Loucy (cell line): ENCODE measurements around the gene SURF1.

Experiments used
- H2AFZ ChIP-seq: fragments of 200-600 bp; sonication (generic); 2 replicates; pipeline ENCODE4 v1.6.0; 2016; ENCODE audit warnings: antibody characterized with exemption, mild to moderate bottlenecking, low read length, moderate library complexity
- H3F3A ChIP-seq: fragments of 200-600 bp; 2 replicates; pipeline ENCODE4 v1.6.0; 2016; ENCODE audit warnings: antibody characterized with exemption, low read depth, mild to moderate bottlenecking
- H3K27me3 ChIP-seq: fragments of 200-600 bp; sonication (generic); 2 replicates; pipeline ENCODE4 v1.6.1; 2014; ENCODE audit warnings: low read length, mild to moderate bottlenecking; ENCODE audit not compliant: insufficient read depth, poor library complexity, severe bottlenecking
- H3K36me3 ChIP-seq: fragments of 200-600 bp; sonication (generic); 2 replicates; pipeline ENCODE4 v1.6.1; 2016; ENCODE audit warnings: low read length; ENCODE audit not compliant: insufficient read depth
- H3K4me1 ChIP-seq: fragments of 200-600 bp; sonication (generic); 2 replicates; pipeline ENCODE4 v1.5.1; 2014; ENCODE audit warnings: low read length, mild to moderate bottlenecking; ENCODE audit not compliant: insufficient read depth, poor library complexity, severe bottlenecking
- H3K4me2 ChIP-seq: fragments of 200-600 bp; sonication (generic); 2 replicates; pipeline ENCODE4 v1.6.0; 2014; ENCODE audit warnings: antibody characterized with exemption, low read length, low read depth, mild to moderate bottlenecking; ENCODE audit not compliant: poor library complexity, severe bottlenecking
- H3K4me3 ChIP-seq: fragments of 200-600 bp; sonication (generic); 2 replicates; pipeline ENCODE4 v1.5.1; 2014; ENCODE audit warnings: low read length, mild to moderate bottlenecking, mixed read lengths; ENCODE audit not compliant: poor library complexity, severe bottlenecking
- H3K79me2 ChIP-seq: fragments of 200-600 bp; sonication (generic); 2 replicates; pipeline ENCODE4 v1.6.1; 2014; ENCODE audit warnings: low read length; ENCODE audit not compliant: insufficient read depth
- H3K9ac ChIP-seq: fragments of 200-600 bp; sonication (generic); 2 replicates; pipeline ENCODE4 v1.6.0; 2014; ENCODE audit warnings: mild to moderate bottlenecking, low read depth, low read length, moderate library complexity; ENCODE audit not compliant: poor library complexity, severe bottlenecking
- H3K9me2 ChIP-seq: fragments of 200-600 bp; sonication (generic); replicated peaks from 2 replicates; pipeline ENCODE4 v1.6.1; 2016; ENCODE audit warnings: low read depth, low read length, mixed read lengths
- H3K9me3 ChIP-seq: fragments of 200-600 bp; sonication (generic); 2 replicates; pipeline ENCODE4 v1.6.1; 2014; ENCODE audit warnings: mild to moderate bottlenecking, antibody characterized with exemption, low read length, low read depth; ENCODE audit not compliant: insufficient read depth
- H4K20me1 ChIP-seq: fragments of 200-600 bp; sonication (generic); 2 replicates; pipeline ENCODE4 v1.6.0; 2014; ENCODE audit warnings: antibody characterized with exemption, low read length, mild to moderate bottlenecking; ENCODE audit not compliant: insufficient read depth, poor library complexity, severe bottlenecking
- CTCF ChIP-seq: fragments of 200-600 bp; sonication (generic); conservative IDR thresholded peaks from 2 replicates; pipeline ENCODE4 v1.5.1; 2014; ENCODE audit warnings: mild to moderate bottlenecking, antibody characterized with exemption, low read length
- EZH2phosphoT487 ChIP-seq: fragments of 200-600 bp; IDR thresholded peaks from 2 replicates; pipeline ENCODE4 v1.6.1; 2018; ENCODE audit warnings: antibody characterized with exemption, mild to moderate bottlenecking, moderate library complexity, borderline replicate concordance

The SURF1 gene

GRCh38 chr9:133315997-133316396 lies 40.3 kb downstream of the SURF1 start:
- TF ChIP-seq EZH2phosphoT487 = no peak
- TF ChIP-seq CTCF = no peak
- Histone ChIP-seq H3K27me3 (no peaks in the 10 kb centered on the region), H3K4me3 (no peak overlapping the region)

GRCh38 chr9:133309608-133310007 lies 46.7 kb downstream of the SURF1 start:
- no peaks in the 10 kb centered on the region for H3K4me1 ChIP-seq
- no peak overlapping the region for H3K9ac ChIP-seq
- no peaks in the 10 kb centered on the region for H3F3A ChIP-seq
- no peaks in the 10 kb centered on the region for H3K9me2 ChIP-seq
- no peaks in the 10 kb centered on the region for H4K20me1 ChIP-seq
- H3K4me2 ChIP-seq = no peak overlapping the region
- no peaks in the 10 kb centered on the region for H3K36me3 ChIP-seq
- TF ChIP-seq EZH2phosphoT487 (no peak), CTCF (no peak)
- H3K79me2 ChIP-seq = no peaks in the 10 kb centered on the region
- no peak overlapping the region for H3K4me3 ChIP-seq
- H2AFZ ChIP-seq = no peak overlapping the region
- H3K27me3 ChIP-seq = no peaks in the 10 kb centered on the region
- H3K9me3 ChIP-seq = no peaks in the 10 kb centered on the region

More at GRCh38 chr9:133315997-133316396, 40.3 kb downstream of the SURF1 start:
- Histone ChIP-seq H3K9ac (no peak overlapping the region), H3K9me3 (no peaks in the 10 kb centered on the region), H3F3A (no peaks in the 10 kb centered on the region), H3K79me2 (no peaks in the 10 kb centered on the region), H3K9me2 (no peaks in the 10 kb centered on the region), H2AFZ (no peak overlapping the region), H4K20me1 (no peaks in the 10 kb centered on the region), H3K36me3 (no peaks in the 10 kb centered on the region), H3K4me1 (no peaks in the 10 kb centered on the region), H3K4me2 (no peak overlapping the region)

- Histone ChIP-seq H3K4me3 (no peak overlapping the region), H3K79me2 (no peaks in the 10 kb centered on the region)
Observed at GRCh38 chr9:133307301-133307700, 49.0 kb downstream of the SURF1 start.

More at GRCh38 chr9:133307301-133307700, 49.0 kb downstream of the SURF1 start:
- Histone ChIP-seq H4K20me1 (no peaks in the 10 kb centered on the region), H3K27me3 (no peaks in the 10 kb centered on the region), H3K36me3 (no peaks in the 10 kb centered on the region), H3K4me1 (no peaks in the 10 kb centered on the region), H3F3A (no peaks in the 10 kb centered on the region), H3K9me2 (no peaks in the 10 kb centered on the region), H2AFZ (no peak overlapping the region), H3K9ac (no peak overlapping the region), H3K4me2 (no peak overlapping the region), H3K9me3 (no peaks in the 10 kb centered on the region)
- TF ChIP-seq CTCF (no peak), EZH2phosphoT487 (no peak)
